PFSK-1 (cell line): ENCODE data around the gene SNAP25.

Experiments
- POLR2AphosphoS5 ChIP-seq: IDR thresholded peaks from 2 replicates; pipeline ENCODE4 v1.6.1; 2012; ENCODE audit warnings: low read depth, mild to moderate bottlenecking, control low read depth, low read length, moderate library complexity
- REST ChIP-seq, 2 experiments: IDR thresholded peaks; 2 replicates each; pipeline versions ENCODE4 v1.6.1 to v1.8.0; 2011 to 2012; ENCODE audit warnings: low read depth in 2 of 2, low read length in 2 of 2, control low read depth in 1 of 2, inconsistent platforms in 1 of 2, mild to moderate bottlenecking in 1 of 2, moderate library complexity in 1 of 2; ENCODE audit not compliant: insufficient read depth in 1 of 2
- TAF1 ChIP-seq: IDR thresholded peaks from 2 replicates; pipeline ENCODE4 v1.6.1; 2012; ENCODE audit warnings: low read length, control low read depth, borderline replicate concordance; ENCODE audit not compliant: insufficient read depth

GRCh38 chr20:10330071-10330470 is 111.4 kb downstream of the SNAP25 start:
- TF ChIP-seq POLR2AphosphoS5: no peak
- TF ChIP-seq TAF1: no peak
- TF ChIP-seq REST (IDR thresholded peaks at IDR 0.05; ENCODE audit: insufficient read depth in 1 of 2, low read depth in 2 of 2, low read length in 2 of 2): no peak
